ENCODE measurements around the gene PPM1L.

The PPM1L gene

GRCh38 chr3:160924776-160925175 is 168.7 kb downstream of the PPM1L start:
- Histone ChIP-seq H3K27ac (no peak overlapping the region), H3K4me3 (IDR thresholded peaks at IDR 0.05; ENCODE audit: insufficient read depth, low read depth, low read length) (no peak overlapping the region), H3K9ac (no peak overlapping the region), H2AFZ (ENCODE audit: low read depth) (no peak overlapping the region), H3K36me3 (ENCODE audit: insufficient read depth) (no peaks in the 10 kb centered on the region), H4K20me1 (ENCODE audit: insufficient read depth) (no peaks in the 10 kb centered on the region), H3K27me3 (ENCODE audit: insufficient read depth, low read depth) (no peaks in the 10 kb centered on the region), H3K4me2 (no peak overlapping the region), H3K79me2 (ENCODE audit: insufficient read depth, low read depth) (no peaks in the 10 kb centered on the region), H3K4me1 (ENCODE audit: low read depth, poor library complexity, severe bottlenecking) (peaks cover 36% of the 10 kb centered on the region)
- TF ChIP-seq CTCF (conservative IDR thresholded peaks at IDR 0.05; ENCODE audit: low read depth, low read length), result no peak

- no peaks in the 10 kb centered on the region for H3K36me3 ChIP-seq (ENCODE audit: insufficient read depth)
- no peaks in the 10 kb centered on the region for H3K79me2 ChIP-seq (ENCODE audit: insufficient read depth, low read depth)
- no peak overlapping the region for H3K27ac ChIP-seq
- H3K4me2 ChIP-seq, result peak overlapping the region; percentile 33
- no peaks in the 10 kb centered on the region for H3K27me3 ChIP-seq (ENCODE audit: insufficient read depth, low read depth)
- no peak overlapping the region for H2AFZ ChIP-seq (ENCODE audit: low read depth)
- H3K4me1 ChIP-seq (ENCODE audit: low read depth, poor library complexity, severe bottlenecking), result peaks cover 44% of the 10 kb centered on the region
- no peak for TF ChIP-seq CTCF (conservative IDR thresholded peaks at IDR 0.05; ENCODE audit: low read depth, low read length)
- no peak overlapping the region for H3K9ac ChIP-seq
- H4K20me1 ChIP-seq (ENCODE audit: insufficient read depth), result no peaks in the 10 kb centered on the region
- no peak overlapping the region for H3K4me3 ChIP-seq (IDR thresholded peaks at IDR 0.05; ENCODE audit: insufficient read depth, low read depth, low read length)
Observed at GRCh38 chr3:160927620-160928019, 171.6 kb downstream of the PPM1L start.

- H3K4me1 ChIP-seq (ENCODE audit: low read depth, poor library complexity, severe bottlenecking), result peaks cover 49% of the 10 kb centered on the region
- no peaks in the 10 kb centered on the region for H3K27me3 ChIP-seq (ENCODE audit: insufficient read depth, low read depth)
- TF ChIP-seq CTCF (conservative IDR thresholded peaks at IDR 0.05; ENCODE audit: low read depth, low read length), result peak; percentile 72
- H3K27ac ChIP-seq, result no peak overlapping the region
- H2AFZ ChIP-seq (ENCODE audit: low read depth), result no peak overlapping the region
- no peak overlapping the region for H3K4me3 ChIP-seq (IDR thresholded peaks at IDR 0.05; ENCODE audit: insufficient read depth, low read depth, low read length)
- no peaks in the 10 kb centered on the region for H3K79me2 ChIP-seq (ENCODE audit: insufficient read depth, low read depth)
- H3K36me3 ChIP-seq (ENCODE audit: insufficient read depth), result no peaks in the 10 kb centered on the region
- H3K4me2 ChIP-seq, result peak overlapping the region; percentile 33; the same call in 1 of the 2 replicates
- H4K20me1 ChIP-seq (ENCODE audit: insufficient read depth), result no peaks in the 10 kb centered on the region
- no peak overlapping the region for H3K9ac ChIP-seq
Observed at GRCh38 chr3:160928183-160928726, 172.2 kb downstream of the PPM1L start.

GRCh38 chr3:160929595-160929994 is 173.6 kb downstream of the PPM1L start:
- Histone ChIP-seq H3K36me3 (ENCODE audit: insufficient read depth) (no peaks in the 10 kb centered on the region), H3K4me3 (IDR thresholded peaks at IDR 0.05; ENCODE audit: insufficient read depth, low read depth, low read length) (no peak overlapping the region), H3K27ac (no peak overlapping the region), H3K27me3 (ENCODE audit: insufficient read depth, low read depth) (no peaks in the 10 kb centered on the region), H3K4me1 (ENCODE audit: low read depth, poor library complexity, severe bottlenecking) (peaks cover 60% of the 10 kb centered on the region), H2AFZ (ENCODE audit: low read depth) (no peak overlapping the region), H3K9ac (no peak overlapping the region), H3K4me2 (no peak overlapping the region; the same call in 1 of the 2 replicates), H3K79me2 (ENCODE audit: insufficient read depth, low read depth) (no peaks in the 10 kb centered on the region), H4K20me1 (ENCODE audit: insufficient read depth) (no peaks in the 10 kb centered on the region)
- no peak for TF ChIP-seq CTCF (conservative IDR thresholded peaks at IDR 0.05; ENCODE audit: low read depth, low read length)

Data from KMS-11 (cell line).